ENCODE data around the gene TMEM33.

DNA sequence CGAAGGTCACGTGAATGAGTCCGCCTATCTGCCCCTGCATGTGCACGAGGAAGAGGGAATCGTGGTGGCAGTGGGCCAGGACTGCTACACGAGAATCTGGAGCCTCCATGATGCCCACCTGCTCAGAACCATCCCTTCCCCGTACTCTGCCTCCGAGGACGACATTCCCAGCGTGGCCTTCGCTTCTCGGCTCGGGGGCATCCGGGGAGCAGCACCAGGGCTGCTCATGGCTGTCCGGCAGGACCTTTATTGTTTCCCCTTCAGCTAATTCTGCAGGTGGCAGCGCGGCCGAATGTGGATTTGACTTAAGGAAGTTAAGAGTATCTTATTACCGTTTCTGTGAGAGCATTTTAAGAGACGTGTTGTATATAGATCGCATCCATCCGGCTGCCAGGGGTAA is 47.5 kb downstream of the TMEM33 start:
- no peak for TF ChIP-seq CTCF (conservative IDR thresholded peaks at IDR 0.05; ENCODE audit: low read depth, low read length)
- no peak for TF ChIP-seq EZH2phosphoT487 (IDR thresholded peaks at IDR 0.05; ENCODE audit: borderline replicate concordance, low read length)

Measured in PC-3 (cell line).